K562 (cell line): ENCODE data around the gene NIFK. TPM values are rescaled to one million over a fixed set of nuclear protein-coding genes. Genes with fewer than 3 reads are reported as not detected.

Experiments
- ATAC-seq: fragments of 200-7000 bp; cut with Tn5 transposase; 3 replicates; pipeline ENCODE4 v1.9.1; 2020; ENCODE audit warnings: moderate library complexity
- BruUV-seq: library from RNA; stranded (reverse); fragments of 400-500 nt; replicated peaks from 2 replicates; lab custom pipeline; 2021; lab: Mats Ljungman, UMichigan
- CTCF ChIA-PET: fragments of 300-600 bp; formaldehyde crosslinking; extraction: SDS; loops from one replicate; lab custom pipeline; 2021; ENCODE audit warnings: low intra/inter-chr PET ratio; lab: Yijun Ruan, JAX
- POLR2A ChIA-PET: fragments of 300-600, 350-650 bp; sonication (Branson Sonifier 250); formaldehyde crosslinking; extraction: SDS; loops from one replicate; lab custom pipeline; 2021; ENCODE audit warnings: antibody characterized with exemption, inconsistent platforms; lab: Yijun Ruan, JAX
- DNase-seq, 4 experiments: peaks; one replicate each; pipeline versions ENCODE4 v3.0.0 to v3.0.0-alpha.2; 2011 to 2018; ENCODE audit warnings: low spot score in 3 of 4, mixed read lengths in 3 of 4; ENCODE audit errors: extremely low read depth in 1 of 4
- FAIRE-seq: peaks from 2 replicates; lab custom pipeline; 2011; peaks lifted over from hg19 to GRCh38; lab: Jason Lieb, UNC
- H2AFZ ChIP-seq: 2 replicates; pipeline ENCODE4 v1.6.0; 2011; ENCODE audit warnings: low read depth, low read length, control low read depth, inconsistent platforms
- H3K27ac ChIP-seq: fragments of 200-600 bp; 3 replicates; pipeline ENCODE4 v1.8.0; 2011; ENCODE audit warnings: low read depth, mild to moderate bottlenecking, control low read depth, inconsistent platforms, low read length, moderate library complexity, mixed read lengths; ENCODE audit errors: extremely low read depth
- H3K27me3 ChIP-seq, 2 experiments: fragments of 300-600 bp in 1 of 2; 2 replicates in 1 of 2; 3 replicates in 1 of 2; pipeline versions ENCODE4 v1.6.0 to v1.8.0; 2011; ENCODE audit warnings: inconsistent platforms in 2 of 2, low read length in 2 of 2, mild to moderate bottlenecking in 1 of 2, mixed read lengths in 1 of 2, moderate library complexity in 1 of 2; ENCODE audit not compliant: control insufficient read depth in 2 of 2, insufficient read depth in 2 of 2
- H3K36me3 ChIP-seq: fragments of 300-600 bp; 3 replicates; pipeline ENCODE4 v1.8.0; 2011; ENCODE audit warnings: mild to moderate bottlenecking, low read length, inconsistent platforms; ENCODE audit not compliant: control insufficient read depth, insufficient read depth
- H3K4me1 ChIP-seq, 2 experiments: fragments of 200-600 bp in 1 of 2; replicated peaks in 1 of 2; 2 replicates in 1 of 2; 3 replicates in 1 of 2; pipeline versions ENCODE4 v1.5.1 to v1.8.0; 2011; ENCODE audit warnings: inconsistent platforms in 2 of 2, low read length in 2 of 2, mild to moderate bottlenecking in 1 of 2, mixed read lengths in 1 of 2, moderate library complexity in 1 of 2; ENCODE audit not compliant: control insufficient read depth in 2 of 2, insufficient read depth in 2 of 2
- H3K4me2 ChIP-seq: 2 replicates; pipeline ENCODE4 v1.6.1; 2011; ENCODE audit warnings: low read length, control low read depth, inconsistent platforms, mixed read lengths; ENCODE audit not compliant: insufficient read depth
- H3K4me3 ChIP-seq: fragments of 200-600 bp; sonication (generic), shearing (Covaris generic); 2 replicates; pipeline ENCODE4 v1.5.1; 2016; ENCODE audit warnings: control low read depth, inconsistent platforms
- H3K79me2 ChIP-seq: fragments of 200-600 bp; 3 replicates; pipeline ENCODE4 v1.8.0; 2011; ENCODE audit warnings: low read length, inconsistent platforms; ENCODE audit not compliant: control insufficient read depth, insufficient read depth
- H3K9ac ChIP-seq, 2 experiments: 2 replicates each; pipeline versions ENCODE4 v1.6.0 to v1.6.1; 2011; ENCODE audit warnings: low read depth in 2 of 2, low read length in 2 of 2, control low read depth in 1 of 2, inconsistent platforms in 1 of 2, mild to moderate bottlenecking in 1 of 2, mixed read lengths in 1 of 2; ENCODE audit not compliant: insufficient read depth in 1 of 2
- H3K9me1 ChIP-seq: one replicate; pipeline ENCODE4 v1.6.0; 2011; ENCODE audit warnings: inconsistent platforms, mild to moderate bottlenecking, low read length, moderate library complexity; ENCODE audit not compliant: control insufficient read depth, insufficient read depth
- H3K9me3 ChIP-seq: replicated peaks from 2 replicates; pipeline ENCODE4 v1.5.1; 2011; ENCODE audit warnings: low read depth, low read length, inconsistent platforms; ENCODE audit not compliant: control insufficient read depth, insufficient read depth
- H4K20me1 ChIP-seq: replicated peaks from 2 replicates; pipeline ENCODE4 v1.6.1; 2011; ENCODE audit warnings: low read length, inconsistent platforms, mixed read lengths; ENCODE audit not compliant: control insufficient read depth, insufficient read depth
- AFF1 ChIP-seq, 2 experiments: fragments of 450-650 bp; IDR thresholded peaks; 2 replicates each; pipeline ENCODE4 v1.6.1; 2018; ENCODE audit warnings: mild to moderate bottlenecking in 2 of 2, low read depth in 1 of 2; ENCODE audit not compliant: partially characterized antibody in 2 of 2
- DEAF1 ChIP-seq: fragments of 450-650 bp; formaldehyde crosslinking; IDR thresholded peaks from 2 replicates; pipeline ENCODE4 v1.4.0; 2020; ENCODE audit warnings: mild to moderate bottlenecking, moderate library complexity
- HNRNPL ChIP-seq: fragments of 200-400 bp; formaldehyde crosslinking; IDR thresholded peaks from 2 replicates; pipeline ENCODE4 v1.6.1; 2017; ENCODE audit warnings: low read depth, mild to moderate bottlenecking, low read length
- JUND ChIP-seq, 2 experiments: IDR thresholded peaks; 2 replicates in 1 of 2; 3 replicates in 1 of 2; pipeline ENCODE4 v1.6.1; 2011; ENCODE audit warnings: borderline replicate concordance in 2 of 2, low read depth in 2 of 2, low read length in 2 of 2, improper control_type of control experiment in 1 of 2, missing biosample characterization in 1 of 2, missing genetic modification characterization in 1 of 2, missing genetic modification reagents in 1 of 2
- PHB2 ChIP-seq: fragments of 450-650 bp; IDR thresholded peaks from 2 replicates; pipeline ENCODE4 v1.6.1; 2017; ENCODE audit warnings: low read depth
- SNIP1 ChIP-seq: fragments of 450-650 bp; IDR thresholded peaks from 2 replicates; pipeline ENCODE4 v1.7.1; 2017; ENCODE audit warnings: low read depth, mild to moderate bottlenecking
- SRSF7 ChIP-seq: fragments of 200-400 bp; formaldehyde crosslinking; optimal IDR thresholded peaks from 2 replicates; pipeline ENCODE3; 2017; ENCODE audit warnings: mild to moderate bottlenecking, low read depth, low read length
- TCF7L2 ChIP-seq: fragments of 150-350 bp; IDR thresholded peaks from 2 replicates; pipeline ENCODE4 v1.6.1; 2016; ENCODE audit warnings: low read depth, mild to moderate bottlenecking, low read length, moderate library complexity
- TRIM24 ChIP-seq, 2 experiments: fragments of 450-650 bp; IDR thresholded peaks; 2 replicates each; pipeline ENCODE4 v1.6.1; 2016
- ZNF354B ChIP-seq: fragments of 250-450 bp; sonication (Bioruptor Pico); IDR thresholded peaks from 2 replicates; pipeline ENCODE4 v1.4.0; 2020
- ZNF707 ChIP-seq: fragments of 250-450 bp; sonication (Bioruptor Pico); conservative IDR thresholded peaks from 2 replicates; pipeline ENCODE4 v1.8.0; 2022; ENCODE audit warnings: inconsistent platforms, mild to moderate bottlenecking, moderate library complexity
- WGBS: fragments of 100-300 bp; shearing (Covaris generic); methylation state at CpG from one replicate; pipeline ENCODE4 v1.1.6; 2016; ENCODE audit warnings: low coverage, mixed read lengths; ENCODE audit not compliant: insufficient coverage; ENCODE audit errors: missing lambda C conversion rate; 5-methylcytosine and 5-hydroxymethylcytosine counted together
- in situ Hi-C: fragments of 300-500 bp; cut with MboI; formaldehyde crosslinking; loops from 4 replicates; pipeline ENCODE4 v1.15.0; 2018; ENCODE audit warnings: inconsistent platforms, mixed read lengths
- intact Hi-C: fragments of 100-400 bp; cut with micrococcal nuclease; formaldehyde crosslinking; loops from 2 replicates; pipeline ENCODE4 v1.14.2; 2022
- polyA plus RNA-seq, 8 experiments: library from polyadenylated mRNA; depleted of rRNA in 4 of 8; stranded (reverse) in 5 of 8; unstranded in 3 of 8; fragments of >200 nt; fragmentation: Nextera tagmentation in 2 of 8; fragmentation: Illumina TruSeq in 1 of 8; extraction: Ambion mirVana in 2 of 8; extraction: Trizol in 1 of 8; gene quantifications; 2 replicates each; pipeline versions ENCODE4 v1.2.1 to v1.2.3, GENCODE V29; 2011 to 2014; ENCODE audit warnings: inconsistent platforms in 1 of 8, missing spikeins in 1 of 8
- total RNA-seq, 7 experiments: library from RNA; depleted of rRNA in 6 of 7; stranded (reverse); fragments of >200 nt in 6 of 7; fragmentation: Illumina TruSeq in 2 of 7; extraction: Trizol in 2 of 7; gene quantifications; 2 replicates each; pipeline versions ENCODE4 v1.2.1 to v1.2.3, GENCODE V29; 2011 to 2021; ENCODE audit warnings: low replicate concordance in 1 of 7

The NIFK gene
- total and polyA plus RNA-seq, 9 of the 15 experiments (the other 6 are each of a cell fraction or from before 2014, with no cell fraction given) = 60.2 to 426 (median 183) TPM

GRCh38 chr2:121754851-121755236 lies 18.2 kb upstream of the NIFK start (continued):
- peak; percentile 21 to 22 for TF ChIP-seq AFF1 (IDR thresholded peaks at IDR 0.05; ENCODE audit: low read depth in 1 of 2, partially characterized antibody in 2 of 2)
- TF ChIP-seq ZNF354B (CRISPR knock-in tag) = no peak
- 0 out of 2 replicates have a peak, but pooled peaks have one; percentile 44 for TF ChIP-seq SNIP1
- no peak for TF ChIP-seq PHB2
- TF ChIP-seq TCF7L2 = no peak
- TF ChIP-seq ZNF707 (CRISPR knock-in tag) = no peak
- TF ChIP-seq HNRNPL = no peak
- TF ChIP-seq, all 486 proteins: peak for 6

- in situ Hi-C loops = no loop called here
- Histone ChIP-seq H2AFZ (peak overlapping the region; percentile 80), H3K4me2 (no peak overlapping the region), H3K36me3 (no peaks in the 10 kb centered on the region), H4K20me1 (no peaks in the 10 kb centered on the region), H3K27ac (no peak overlapping the region), H3K9me3 (no peaks in the 10 kb centered on the region), H3K4me1 (peaks cover 0 to 5% of the 10 kb centered on the region in 2 experiments; a peak in 2 of 5 replicates), H3K9me1 (no peaks in the 10 kb centered on the region), H3K9ac (no peak overlapping the region), H3K27me3 (no peaks in the 10 kb centered on the region), H3K4me3 (no peak overlapping the region), H3K79me2 (no peaks in the 10 kb centered on the region)
- CTCF ChIA-PET = interaction anchor here (1.2 kb wide), 1 partner anchor 346 kb away, joined by 7 read pairs; no protein-coding TSS in a partner anchor
- 4% methylated on average over 4 of the region's 4 CpGs for WGBS
- FAIRE-seq (peak; percentile 79), ATAC-seq (peak; percentile 98), DNase-seq (peak in 3 of 4 experiments; percentile 13 to 76 (median 57))
- POLR2A ChIA-PET = interaction anchor here (0.6 to 0.8 kb wide), 3 partner anchors 86 to 346 kb away, joined by 3 to 5 read pairs (median 4); no protein-coding TSS in a partner anchor
- intact Hi-C loops = loop anchor here (1.0 kb wide), 1 partner anchor 217 kb away; no protein-coding TSS in a partner anchor
- no TSS peak for BruUV-seq
- TF ChIP-seq DEAF1 (CRISPR knock-in tag) (peak; percentile 30; the same call in 1 of the 2 replicates), SRSF7 (no peak), TRIM24 (IDR thresholded peaks at IDR 0.05) (0 out of 4 replicates have a peak, but pooled peaks of 1 of the 2 experiments have one; percentile 39), JUND (IDR thresholded peaks at IDR 0.05; ENCODE audit: borderline replicate concordance, low read depth, low read length) (0 out of 2 replicates have a peak, but pooled peaks have one; percentile 17), JUND (tag; IDR thresholded peaks at IDR 0.05; ENCODE audit: borderline replicate concordance, low read depth, low read length) (no peak)
Measured at GRCh38 chr2:121748202-121748601, 11.5 kb upstream of the NIFK start.
